Measurements from ENCODE around the gene SPRR2D. TPM values are rescaled to one million over a fixed set of nuclear protein-coding genes. Genes with fewer than 3 reads are reported as not detected.
"Not testable (repeated sequence)": the region's sequence is repeated elsewhere in the genome, so short reads cannot be mapped to it uniquely, and the experiment has no call there.

SPRR2D gene
- total and polyA plus RNA-seq, 4 donors: 0.09 TPM; not detected in 3

GRCh38 chr1:153023109-153023508, 17.8 kb downstream of the SPRR2D start:
- WGBS: 90% methylated on average over 7 of the region's 7 CpGs
- no peak for DNase-seq (ENCODE audit: low spot score)
- TF ChIP-seq MAX (IDR thresholded peaks at IDR 0.05): no peak
- no peak for TF ChIP-seq ATF3 (IDR thresholded peaks at IDR 0.05)
- no peak for TF ChIP-seq EGR1 (IDR thresholded peaks at IDR 0.05; ENCODE audit: low read depth in 2 of 2)
- no peak for TF ChIP-seq GABPA (IDR thresholded peaks at IDR 0.05 in 1 of 2, conservative IDR thresholded peaks at IDR 0.05 in 1 of 2)
- TF ChIP-seq, protein P1, sequence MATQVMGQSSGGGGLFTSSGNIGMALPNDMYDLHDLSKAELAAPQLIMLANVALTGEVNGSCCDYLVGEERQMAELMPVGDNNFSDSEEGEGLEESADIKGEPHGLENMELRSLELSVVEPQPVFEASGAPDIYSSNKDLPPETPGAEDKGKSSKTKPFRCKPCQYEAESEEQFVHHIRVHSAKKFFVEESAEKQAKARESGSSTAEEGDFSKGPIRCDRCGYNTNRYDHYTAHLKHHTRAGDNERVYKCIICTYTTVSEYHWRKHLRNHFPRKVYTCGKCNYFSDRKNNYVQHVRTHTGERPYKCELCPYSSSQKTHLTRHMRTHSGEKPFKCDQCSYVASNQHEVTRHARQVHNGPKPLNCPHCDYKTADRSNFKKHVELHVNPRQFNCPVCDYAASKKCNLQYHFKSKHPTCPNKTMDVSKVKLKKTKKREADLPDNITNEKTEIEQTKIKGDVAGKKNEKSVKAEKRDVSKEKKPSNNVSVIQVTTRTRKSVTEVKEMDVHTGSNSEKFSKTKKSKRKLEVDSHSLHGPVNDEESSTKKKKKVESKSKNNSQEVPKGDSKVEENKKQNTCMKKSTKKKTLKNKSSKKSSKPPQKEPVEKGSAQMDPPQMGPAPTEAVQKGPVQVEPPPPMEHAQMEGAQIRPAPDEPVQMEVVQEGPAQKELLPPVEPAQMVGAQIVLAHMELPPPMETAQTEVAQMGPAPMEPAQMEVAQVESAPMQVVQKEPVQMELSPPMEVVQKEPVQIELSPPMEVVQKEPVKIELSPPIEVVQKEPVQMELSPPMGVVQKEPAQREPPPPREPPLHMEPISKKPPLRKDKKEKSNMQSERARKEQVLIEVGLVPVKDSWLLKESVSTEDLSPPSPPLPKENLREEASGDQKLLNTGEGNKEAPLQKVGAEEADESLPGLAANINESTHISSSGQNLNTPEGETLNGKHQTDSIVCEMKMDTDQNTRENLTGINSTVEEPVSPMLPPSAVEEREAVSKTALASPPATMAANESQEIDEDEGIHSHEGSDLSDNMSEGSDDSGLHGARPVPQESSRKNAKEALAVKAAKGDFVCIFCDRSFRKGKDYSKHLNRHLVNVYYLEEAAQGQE (IDR thresholded peaks at IDR 0.05): no peak
- no peak for TF ChIP-seq NR2F2 (IDR thresholded peaks at IDR 0.05)
- Histone ChIP-seq H3K9me3 (ENCODE audit: control insufficient read depth in 4 of 4, low read length in 3 of 4) (peaks cover 0 to under 1% (median 0%) of the 10 kb centered on the region in 4 donors), H3K9ac (ENCODE audit: low read depth in 1 of 2, low read length in 2 of 2) (no peak overlapping the region), H3K27ac (ENCODE audit: low read depth in 1 of 2, low read length in 2 of 2) (no peak overlapping the region), H3K27me3 (ENCODE audit: control insufficient read depth in 4 of 4, insufficient read depth in 4 of 4, low read length in 3 of 4) (peaks cover 0 to 1% (median 0%) of the 10 kb centered on the region in 4 donors), H3K36me3 (ENCODE audit: control insufficient read depth in 4 of 4, insufficient read depth in 3 of 4, low read depth in 1 of 4, low read length in 3 of 4) (no peaks in the 10 kb centered on the region), H3K4me3 (ENCODE audit: low read depth in 1 of 3, low read length in 3 of 3) (no peak overlapping the region), H3K4me1 (ENCODE audit: control insufficient read depth in 4 of 4, insufficient read depth in 4 of 4, low read length in 3 of 4) (no peaks in the 10 kb centered on the region)

DNA sequence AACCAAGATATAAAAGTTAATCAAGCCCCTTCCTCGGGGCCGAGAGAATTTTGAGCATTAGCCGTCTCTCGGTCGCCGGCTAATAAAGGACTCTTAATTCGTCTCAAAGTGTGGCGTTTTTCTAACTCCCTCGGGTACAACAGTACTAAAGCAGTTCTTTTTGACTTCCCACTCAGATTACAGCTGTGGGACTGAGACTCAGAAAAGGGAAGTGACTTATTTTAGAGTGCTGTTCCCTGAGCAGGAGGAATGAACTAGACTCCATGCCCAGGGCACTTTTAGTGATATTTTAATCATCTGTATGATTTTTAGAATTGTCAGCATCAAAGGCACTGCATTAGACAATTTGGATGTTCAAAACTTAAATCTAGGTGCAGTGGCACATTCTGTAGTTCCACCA, 18.6 kb downstream of the SPRR2D start:
- not testable (repeated sequence) for H3K27ac ChIP-seq (ENCODE audit: low read depth in 1 of 2, low read length in 2 of 2); H3K9ac ChIP-seq (ENCODE audit: low read depth in 1 of 2, low read length in 2 of 2); DNase-seq (ENCODE audit: low spot score); H3K36me3 ChIP-seq (ENCODE audit: control insufficient read depth in 4 of 4, insufficient read depth in 3 of 4, low read depth in 1 of 4, low read length in 3 of 4); H3K4me1 ChIP-seq (ENCODE audit: control insufficient read depth in 4 of 4, insufficient read depth in 4 of 4, low read length in 3 of 4); H3K27me3 ChIP-seq (ENCODE audit: control insufficient read depth in 4 of 4, insufficient read depth in 4 of 4, low read length in 3 of 4); H3K9me3 ChIP-seq (ENCODE audit: control insufficient read depth in 4 of 4, low read length in 3 of 4); H3K4me3 ChIP-seq (ENCODE audit: low read depth in 1 of 3, low read length in 3 of 3)
- 62% methylated on average over 9 of the region's 9 CpGs for WGBS

DNA sequence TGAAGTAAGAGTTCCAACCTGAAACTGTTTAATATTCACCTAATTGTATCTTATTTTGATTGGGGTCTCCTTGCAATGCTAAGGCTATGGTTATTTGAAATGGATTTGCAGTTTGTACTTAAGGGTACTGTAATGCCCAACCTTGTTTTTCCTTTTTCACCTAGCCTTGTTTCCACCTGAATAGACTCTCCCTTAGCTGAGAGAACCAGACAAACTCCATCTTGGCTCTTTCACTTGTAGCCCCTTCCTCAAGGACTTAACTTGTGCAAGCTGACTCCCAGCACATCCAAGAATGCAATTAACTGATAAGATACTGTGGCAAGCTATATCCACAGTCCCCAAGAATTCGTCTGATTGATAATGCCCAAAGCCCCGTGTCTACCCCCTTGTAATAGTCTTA, 19.1 kb downstream of the SPRR2D start:
- not testable (repeated sequence) for H3K4me1 ChIP-seq (ENCODE audit: control insufficient read depth in 4 of 4, insufficient read depth in 4 of 4, low read length in 3 of 4); H3K9ac ChIP-seq (ENCODE audit: low read depth in 1 of 2, low read length in 2 of 2); H3K27me3 ChIP-seq (ENCODE audit: control insufficient read depth in 4 of 4, insufficient read depth in 4 of 4, low read length in 3 of 4); H3K9me3 ChIP-seq (ENCODE audit: control insufficient read depth in 4 of 4, low read length in 3 of 4); H3K27ac ChIP-seq (ENCODE audit: low read depth in 1 of 2, low read length in 2 of 2); H3K4me3 ChIP-seq (ENCODE audit: low read depth in 1 of 3, low read length in 3 of 3); H3K36me3 ChIP-seq (ENCODE audit: control insufficient read depth in 4 of 4, insufficient read depth in 3 of 4, low read depth in 1 of 4, low read length in 3 of 4); DNase-seq (ENCODE audit: low spot score)
- 26% methylated on average over 2 of the region's 2 CpGs for WGBS

DNA sequence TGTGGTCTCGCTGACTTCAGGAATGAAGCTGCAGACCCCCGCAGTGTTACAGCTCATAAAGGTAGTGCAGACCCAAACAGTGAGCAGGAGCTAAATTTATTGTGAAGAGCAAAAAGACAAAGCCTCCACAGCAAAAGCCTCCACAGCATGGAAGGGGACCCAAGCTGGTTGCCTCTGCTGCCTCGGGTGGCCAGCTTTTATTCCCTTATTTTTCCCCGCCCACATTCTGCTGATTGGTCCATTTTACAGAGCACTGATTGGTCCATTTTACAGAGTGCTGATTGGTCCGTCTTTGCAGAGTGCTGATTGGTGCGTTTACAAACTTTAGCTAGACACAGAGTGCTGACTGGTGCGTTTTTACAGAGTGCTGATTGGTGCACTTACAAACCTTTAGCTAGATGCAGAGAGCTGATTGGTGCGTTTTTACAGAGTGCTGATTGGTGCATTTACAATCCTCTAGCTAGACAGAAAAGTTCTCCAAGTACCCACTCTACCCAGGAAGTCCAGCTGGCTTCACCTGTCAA, 29.6 kb downstream of the SPRR2D start:
- H3K9me3 ChIP-seq (ENCODE audit: control insufficient read depth in 4 of 4, low read length in 3 of 4); H3K36me3 ChIP-seq (ENCODE audit: control insufficient read depth in 4 of 4, insufficient read depth in 3 of 4, low read depth in 1 of 4, low read length in 3 of 4); DNase-seq (ENCODE audit: low spot score); H3K4me3 ChIP-seq (ENCODE audit: low read depth in 1 of 3, low read length in 3 of 3); H3K9ac ChIP-seq (ENCODE audit: low read depth in 1 of 2, low read length in 2 of 2); H3K27me3 ChIP-seq (ENCODE audit: control insufficient read depth in 4 of 4, insufficient read depth in 4 of 4, low read length in 3 of 4); H3K4me1 ChIP-seq (ENCODE audit: control insufficient read depth in 4 of 4, insufficient read depth in 4 of 4, low read length in 3 of 4); H3K27ac ChIP-seq (ENCODE audit: low read depth in 1 of 2, low read length in 2 of 2): not testable (repeated sequence)
- 74% methylated on average over 8 of the region's 8 CpGs for WGBS

Data from liver (tissue), 9 donors.